SIG-M5 treated with dmso at 0.1 percent for 504 hours (cell line): ENCODE results near the gene POP4.

ENCODE experiments used
- DNase-seq: peaks from one replicate; lab custom pipeline; 2025; ENCODE audit not compliant: unreplicated experiment; lab: John Stamatoyannopoulos, UW

The POP4 gene

DNA sequence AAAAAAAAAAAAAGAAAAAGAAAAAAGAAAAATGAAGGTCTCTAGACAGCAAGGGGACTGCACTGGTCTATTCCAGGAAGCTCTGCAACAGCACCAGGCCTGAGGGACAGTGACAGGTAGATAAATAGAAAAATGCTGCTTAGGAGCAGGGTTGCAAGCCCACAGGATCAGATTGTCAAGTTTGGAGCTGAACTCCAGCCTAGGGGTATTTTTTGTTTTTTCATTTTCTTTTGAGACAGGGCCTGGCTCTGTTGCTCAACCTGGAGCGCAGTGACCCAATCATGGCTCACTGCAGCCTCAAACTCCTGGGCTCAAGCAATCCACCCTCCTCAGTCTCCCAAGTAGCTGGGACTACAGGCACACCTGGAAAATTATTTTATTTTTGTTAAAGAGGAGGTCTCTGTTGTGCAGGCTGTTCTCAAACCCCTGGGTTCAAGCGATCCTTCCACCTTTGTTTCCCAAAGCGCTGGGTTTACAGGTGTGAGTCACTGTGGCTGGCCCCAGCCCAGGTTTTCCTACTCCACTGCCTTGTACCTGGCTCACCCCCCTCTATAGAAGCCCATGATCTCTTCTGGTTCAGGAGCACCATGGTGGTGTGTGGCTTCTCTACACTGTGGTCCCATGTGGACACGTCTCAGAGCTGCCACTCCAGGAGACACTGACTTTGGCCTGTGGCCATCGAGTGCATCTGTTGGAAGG lies 23.9 kb downstream of the POP4 start:
- no peak for DNase-seq

GRCh38 chr19:29630655-29631054 lies 24.6 kb downstream of the POP4 start:
- no peak for DNase-seq

DNA sequence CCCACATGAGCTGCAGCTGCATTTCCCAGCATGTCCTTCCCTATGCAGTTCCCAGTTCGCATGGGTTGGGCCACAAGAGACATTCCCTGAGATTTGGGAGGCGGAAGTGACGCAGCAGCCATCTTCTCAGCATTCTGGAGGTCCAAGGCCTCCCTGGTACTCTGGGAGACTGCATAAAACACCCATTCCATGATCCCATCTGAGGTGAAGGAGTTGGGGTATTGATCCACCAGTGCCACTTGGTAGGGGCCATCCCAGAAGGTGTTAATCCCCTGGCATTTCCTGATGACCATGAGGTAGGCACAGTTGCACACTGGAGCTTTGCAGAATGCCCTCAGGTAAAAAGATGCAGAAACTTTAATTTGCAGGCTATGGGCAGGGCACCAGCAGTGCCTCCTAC lies 25.4 kb downstream of the POP4 start:
- DNase-seq, result no peak

GRCh38 chr19:29634002-29634401 lies 27.9 kb downstream of the POP4 start:
- DNase-seq, result no peak

DNA sequence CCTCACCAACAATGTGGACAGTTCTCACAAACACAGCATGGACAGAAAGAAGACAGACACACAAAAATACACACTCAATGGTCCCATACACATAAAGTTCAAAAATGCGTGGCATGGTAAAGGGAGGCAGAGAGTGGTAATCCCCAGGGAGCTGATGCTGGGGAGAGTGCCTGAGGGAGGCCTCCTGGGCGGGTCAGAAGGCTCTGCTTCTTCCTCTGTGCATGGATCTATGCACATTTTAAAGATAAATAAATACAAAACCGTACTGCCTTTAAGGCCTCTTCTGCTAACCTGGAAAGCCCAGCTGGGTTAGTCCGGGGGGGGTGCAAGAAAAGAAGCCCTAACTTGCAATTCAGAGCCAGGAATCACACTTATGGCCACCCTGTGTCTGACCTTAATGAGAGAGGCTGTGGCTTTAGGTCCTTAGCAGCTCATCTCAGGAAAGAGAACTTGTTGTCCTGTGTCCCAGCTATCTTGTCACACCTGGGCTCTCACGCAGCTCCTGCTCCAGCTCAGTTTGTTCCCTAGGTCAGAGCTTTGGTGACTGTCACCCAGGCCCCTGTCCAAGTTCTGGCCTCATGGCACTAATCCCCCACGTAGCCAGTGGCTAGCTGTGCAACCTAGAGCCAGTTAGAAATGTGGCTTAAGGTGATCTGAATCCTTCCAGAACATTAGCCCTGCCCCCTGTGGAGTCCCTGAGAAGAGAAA lies 28.5 kb downstream of the POP4 start:
- DNase-seq, result no peak

DNA sequence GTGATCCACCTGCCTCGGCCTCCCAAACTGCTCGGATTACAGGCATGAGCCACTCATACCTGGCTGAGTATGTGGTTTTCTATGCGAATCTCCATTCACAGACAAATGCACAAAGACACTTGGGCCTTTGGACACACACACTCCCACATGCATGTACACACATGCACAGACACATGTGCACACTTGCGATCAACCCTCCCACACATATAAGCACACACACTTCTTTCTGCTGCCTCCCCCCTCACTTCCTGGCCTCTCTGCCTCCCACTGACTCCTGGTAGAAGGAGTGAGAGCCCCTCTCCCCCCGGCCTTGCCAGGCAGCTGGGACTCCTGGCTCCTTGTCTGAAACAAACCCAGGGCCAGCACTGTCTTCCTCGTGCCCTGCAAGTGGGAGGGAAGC lies 29.9 kb downstream of the POP4 start:
- DNase-seq, result no peak

DNA sequence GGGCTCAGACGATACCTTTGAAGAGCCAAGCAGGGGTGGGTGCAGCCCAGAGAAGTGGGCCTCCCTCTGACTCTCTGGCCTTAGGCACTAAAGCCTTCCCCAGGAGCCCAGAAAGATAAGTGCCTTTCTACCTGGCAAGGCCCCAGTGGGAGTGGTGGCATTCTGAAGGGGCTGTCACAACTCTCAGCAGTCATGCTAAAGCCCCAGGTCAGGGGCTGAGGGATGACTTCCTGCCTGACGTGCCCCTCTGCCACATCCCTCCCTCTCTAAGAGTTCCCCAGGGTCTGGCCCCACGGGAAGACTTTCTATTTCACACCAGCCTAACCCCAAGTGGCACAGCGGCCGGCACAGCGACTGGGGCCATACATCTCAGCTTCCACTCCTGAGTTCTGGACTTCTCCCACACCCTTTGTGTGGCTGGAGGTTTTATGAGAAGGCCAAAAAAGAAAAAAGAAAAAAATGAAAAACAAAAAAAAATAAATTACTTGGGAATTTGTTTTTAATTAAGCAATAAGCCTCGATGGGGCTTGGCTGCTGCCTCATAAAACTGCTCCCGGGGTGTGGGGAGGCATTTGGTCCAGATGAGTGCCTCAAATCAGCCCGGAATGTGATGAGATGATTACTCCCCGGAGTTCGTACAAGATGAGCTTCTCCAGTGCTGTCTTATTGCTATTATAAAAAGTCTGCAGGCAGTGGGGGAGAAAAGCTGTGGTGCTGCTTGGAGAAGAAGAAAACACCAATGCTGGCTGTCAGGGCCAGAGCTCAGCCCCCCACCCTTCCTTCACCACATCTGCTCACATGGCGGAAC lies 30.7 kb downstream of the POP4 start:
- no peak for DNase-seq

GRCh38 chr19:29639086-29639485 lies 33.0 kb downstream of the POP4 start:
- DNase-seq, result no peak

DNA sequence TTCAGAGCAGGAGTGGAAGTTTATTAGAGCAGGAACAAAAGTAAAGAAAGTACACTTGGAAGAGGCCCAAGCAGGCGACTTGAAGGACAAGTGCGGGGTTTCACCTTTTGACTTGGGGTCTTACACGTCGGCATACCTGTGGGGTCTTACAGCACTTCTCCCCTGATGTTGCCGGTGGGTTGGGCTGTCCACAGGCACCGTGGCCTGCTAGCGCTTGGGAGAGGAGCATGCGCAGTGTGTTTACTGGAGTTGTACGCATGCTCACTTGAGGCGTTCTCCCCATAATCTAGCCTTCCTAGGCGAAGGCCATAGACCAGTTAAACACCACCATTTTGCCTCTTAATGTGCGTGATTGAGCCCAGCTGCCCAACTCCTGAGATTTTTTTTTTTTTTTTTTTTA lies 34.1 kb downstream of the POP4 start:
- DNase-seq, result no peak

GRCh38 chr19:29641597-29641996 lies 35.5 kb downstream of the POP4 start:
- DNase-seq, result no peak

- no peak for DNase-seq
These were observed 37.4 kb downstream of the POP4 start for GRCh38 chr19:29643361-29643935.

DNA sequence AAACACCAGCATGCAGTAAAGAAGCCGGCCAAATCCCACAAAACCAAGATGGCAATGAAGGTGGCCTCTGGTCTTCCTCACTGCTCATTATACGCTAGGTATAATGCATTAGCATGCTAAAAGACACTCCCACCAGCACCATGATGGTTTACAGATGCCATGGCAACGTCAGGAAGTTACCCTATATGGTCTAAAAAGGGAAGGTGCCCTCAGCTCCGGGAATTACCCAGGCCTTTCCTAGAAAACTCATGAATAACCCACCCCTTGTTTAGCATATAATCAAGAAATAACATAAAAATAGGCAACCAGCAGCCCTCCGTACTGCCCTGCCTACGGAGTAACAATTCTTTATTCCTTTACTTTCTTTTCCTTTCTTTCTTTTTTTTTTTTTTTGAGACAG lies 38.1 kb downstream of the POP4 start:
- no peak for DNase-seq

GRCh38 chr19:29645491-29645867 lies 39.4 kb downstream of the POP4 start:
- no peak for DNase-seq

- DNase-seq, result no peak
These were observed 39.8 kb downstream of the POP4 start for GRCh38 chr19:29645911-29646310.

GRCh38 chr19:29650772-29651387 lies 44.8 kb downstream of the POP4 start:
- no peak for DNase-seq

DNA sequence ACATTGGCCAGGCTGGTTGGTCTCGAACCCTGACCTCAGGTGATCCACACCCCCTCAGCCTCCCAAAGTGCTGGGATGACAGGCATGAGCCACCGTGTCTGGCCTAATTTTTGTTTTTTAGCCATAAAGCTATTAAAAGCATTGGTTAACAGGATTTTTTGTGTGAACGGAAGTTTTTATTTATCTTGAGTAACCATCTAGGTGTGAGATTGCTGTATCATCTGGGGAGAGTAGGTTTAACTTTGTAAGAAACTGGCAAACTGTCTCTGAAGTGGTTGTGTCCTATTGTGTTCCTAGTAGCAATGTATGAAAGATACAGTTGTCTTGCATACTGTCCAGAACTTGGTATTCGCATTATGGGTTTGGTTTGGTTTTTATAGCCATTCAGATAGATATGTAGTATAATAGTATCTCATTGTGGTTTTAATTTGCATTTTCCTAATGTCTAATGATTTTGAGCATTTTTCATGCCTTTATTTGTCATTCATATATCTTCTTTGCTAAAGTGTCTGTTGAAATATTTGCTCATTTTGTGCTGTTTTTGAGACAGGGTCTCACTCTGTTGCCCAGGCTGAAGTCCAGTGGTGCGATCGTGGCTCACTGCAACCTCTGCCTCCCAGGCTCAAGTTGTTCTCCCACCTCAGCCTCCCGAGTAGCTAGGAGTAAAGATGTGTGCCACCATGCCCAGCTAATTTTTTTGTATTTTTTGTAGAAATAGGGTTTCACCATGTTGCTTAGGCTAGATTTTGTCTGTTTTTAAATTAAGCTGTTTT lies 45.7 kb downstream of the POP4 start:
- no peak for DNase-seq

- DNase-seq, result no peak
These were observed 47.3 kb downstream of the POP4 start for GRCh38 chr19:29653398-29653797.

DNA sequence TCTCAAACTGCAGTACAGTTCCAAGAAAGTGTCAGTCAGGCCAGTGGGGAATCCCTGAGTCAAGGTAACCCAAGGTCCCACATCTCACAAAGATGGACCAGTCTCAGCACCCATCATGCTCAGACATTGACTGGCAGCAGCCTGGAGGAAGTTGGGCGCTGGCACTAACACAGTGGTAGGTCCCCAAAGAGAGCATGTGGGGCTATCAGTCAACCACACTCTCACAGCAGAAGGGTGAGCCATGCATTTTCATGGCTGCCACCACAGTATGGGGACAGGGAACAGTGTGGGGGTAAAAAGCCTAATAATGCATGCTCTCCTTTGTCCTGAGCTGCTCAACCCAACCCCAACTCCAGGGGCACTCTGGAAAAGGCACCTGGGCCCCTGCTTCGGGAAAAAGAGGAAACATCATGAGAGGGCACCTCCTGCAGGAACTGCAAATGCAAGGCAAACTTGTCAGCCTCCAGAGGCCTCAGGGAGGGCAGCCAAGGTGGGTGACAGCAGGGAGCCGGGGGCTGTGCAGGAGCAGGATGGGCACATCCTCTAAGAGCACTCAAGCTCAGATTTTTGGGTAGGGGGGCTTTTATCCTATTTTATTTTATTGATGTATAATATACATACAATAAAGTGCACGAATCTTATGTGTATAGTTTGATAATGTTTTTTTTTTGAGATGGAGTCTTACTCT lies 49.7 kb downstream of the POP4 start:
- DNase-seq, result no peak

DNA sequence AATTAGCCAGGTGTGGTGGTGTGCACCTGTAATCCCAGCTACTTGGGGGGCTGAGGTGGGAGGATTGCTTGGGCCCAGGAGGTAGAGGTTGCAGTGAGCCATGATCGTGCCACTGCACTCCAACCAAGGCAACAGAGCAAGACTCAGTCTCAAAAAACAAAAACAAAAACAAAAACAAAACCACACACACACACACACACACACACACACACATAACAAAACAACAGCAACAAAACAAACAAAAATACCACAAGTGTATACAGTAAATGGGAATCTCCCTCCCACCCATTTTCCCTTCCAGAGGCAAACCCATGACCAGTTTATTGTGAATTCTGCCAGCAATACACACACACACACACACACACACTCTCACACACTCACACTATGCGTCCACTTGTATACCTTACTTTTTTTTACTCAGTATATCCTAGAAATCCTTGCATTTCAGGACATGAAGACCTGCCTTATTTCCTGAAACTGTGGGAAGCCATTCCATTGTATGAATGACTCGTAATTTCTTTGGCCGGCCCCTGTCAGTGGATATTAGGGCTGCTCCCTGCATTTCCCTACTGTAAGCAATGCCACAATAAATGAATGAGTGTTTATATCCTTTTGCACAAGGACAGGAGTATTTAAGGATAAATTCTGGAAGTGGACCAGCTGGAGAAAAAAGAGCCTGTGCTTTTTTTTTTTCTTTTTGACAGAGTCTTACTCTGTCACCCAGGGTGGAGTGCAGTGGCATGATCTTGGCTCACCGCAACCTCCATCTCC lies 52.3 kb downstream of the POP4 start:
- DNase-seq, result no peak
